ENCODE data around the gene RPL28. TPM values are rescaled to one million over a fixed set of nuclear protein-coding genes. Genes with fewer than 3 reads are reported as not detected.

Gene RPL28
- total and polyA plus RNA-seq, 10 of the 15 experiments (the other 5 are each of a cell fraction or from before 2014, with no cell fraction given) = 260 to 3,542 (median 891) TPM

GRCh38 chr19:55368701-55369563 lies 16.8 kb upstream of the RPL28 start:
- Histone ChIP-seq H3K27me3 (replicated peaks in 1 of 2; ENCODE audit: control insufficient read depth in 2 of 2, insufficient read depth in 2 of 2, low read length in 1 of 2) (peaks cover 3 to 10% of the 10 kb centered on the region in 2 experiments), H3K27ac (ENCODE audit: control insufficient read depth, insufficient read depth) (no peak overlapping the region), H3K36me3 (ENCODE audit: control insufficient read depth in 2 of 2, insufficient read depth in 2 of 2, low read length in 1 of 2) (no peaks in the 10 kb centered on the region), H3K4me2 (ENCODE audit: control insufficient read depth, insufficient read depth) (0 out of 2 replicates have a peak overlapping the region, but pooled peaks have one; percentile 17), H2AFZ (ENCODE audit: control insufficient read depth, low read depth, low read length) (no peak overlapping the region), H3K9ac (ENCODE audit: control insufficient read depth, insufficient read depth, low read length) (no peak overlapping the region), H3K9me3 (replicated peaks; ENCODE audit: control insufficient read depth, insufficient read depth, low read length) (no peaks in the 10 kb centered on the region), H3K4me3 (no peak overlapping the region), H4K20me1 (ENCODE audit: control insufficient read depth, insufficient read depth) (no peaks in the 10 kb centered on the region), H3K4me1 (ENCODE audit: control insufficient read depth, insufficient read depth, low read length) (no peaks in the 10 kb centered on the region), H3K79me2 (ENCODE audit: control insufficient read depth, insufficient read depth, low read length) (no peaks in the 10 kb centered on the region)
- ChIA-PET CTCF (interaction anchor here (0.7 kb wide), 2 partner anchors 15 to 135 kb away, joined by 3 read pairs; partner anchors contain the start of gene TMEM238), RAD21 (ENCODE audit: unreplicated experiment) (no interaction called here), POLR2A (no interaction called here), SMC1A (ENCODE audit: uncharacterized antibody, unreplicated experiment) (no interaction called here)
- FAIRE-seq (no peak), ATAC-seq (peak; percentile 43; the same call in 2 of the 3 replicates), DNase-seq (ENCODE audit: low read depth, low spot score) (no peak)
- intact Hi-C loops (cut with micrococcal nuclease; ENCODE audit: unreplicated experiment) (no loop called here), in situ Hi-C loops (cut with MboI) (no loop called here)
- 20% methylated on average over 39 of the region's 54 CpGs for WGBS (ENCODE audit: insufficient coverage, insufficient replicate concordance, low lambda C conversion rate, missing lambda C conversion rate)
- TF ChIP-seq SIN3A (IDR thresholded peaks at IDR 0.05; ENCODE audit: low read depth, low read length) (no peak), ZBED1 (IDR thresholded peaks at IDR 0.05; ENCODE audit: borderline replicate concordance) (no peak), EGR1 (IDR thresholded peaks at IDR 0.05; ENCODE audit: borderline replicate concordance in 1 of 2, low read depth in 2 of 2, low read length in 2 of 2) (peak in 1 of 2 experiments; percentile 76; a peak in 2 of 3 replicates), ESRRA (IDR thresholded peaks at IDR 0.05; ENCODE audit: low read length) (no peak), MXI1 (IDR thresholded peaks at IDR 0.05; ENCODE audit: low read depth, low read length) (no peak), POLR2AphosphoS2 (IDR thresholded peaks at IDR 0.05; ENCODE audit: low read depth, low read length) (no peak), SUZ12 (IDR thresholded peaks at IDR 0.05; ENCODE audit: unreplicated experiment) (peak; percentile 95)
- BruUV-seq (replicated peaks) = no TSS peak
